ENCODE results near the gene SYNJ2. TPM values are rescaled to one million over a fixed set of nuclear protein-coding genes. Genes with fewer than 3 reads are reported as not detected.

The SYNJ2 gene
- total RNA-seq, 1 donor = 19.2 TPM

DNA sequence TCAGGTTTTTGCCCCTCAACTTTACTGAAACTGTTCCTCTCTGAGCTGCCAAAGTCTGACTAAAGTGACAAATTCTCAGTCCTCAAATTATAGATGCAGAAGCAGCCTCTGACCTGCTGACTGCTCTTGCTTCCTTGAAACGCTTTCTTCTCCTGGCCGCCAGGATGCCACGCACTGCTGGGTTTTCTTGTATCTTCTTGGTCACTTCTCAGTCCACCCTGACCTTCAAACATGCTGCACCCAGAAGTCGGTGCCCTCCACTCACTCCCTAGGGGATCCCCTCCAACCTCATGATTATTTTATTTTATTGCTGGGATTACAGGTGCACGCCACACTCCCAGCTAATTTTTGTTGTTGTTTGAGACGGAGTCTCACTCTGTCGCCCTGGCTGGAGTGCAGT, 24.7 kb downstream of the SYNJ2 start:
- H3K4me1 ChIP-seq (ENCODE audit: insufficient read depth, low read length) = peaks cover 44% of the 10 kb centered on the region

DNA sequence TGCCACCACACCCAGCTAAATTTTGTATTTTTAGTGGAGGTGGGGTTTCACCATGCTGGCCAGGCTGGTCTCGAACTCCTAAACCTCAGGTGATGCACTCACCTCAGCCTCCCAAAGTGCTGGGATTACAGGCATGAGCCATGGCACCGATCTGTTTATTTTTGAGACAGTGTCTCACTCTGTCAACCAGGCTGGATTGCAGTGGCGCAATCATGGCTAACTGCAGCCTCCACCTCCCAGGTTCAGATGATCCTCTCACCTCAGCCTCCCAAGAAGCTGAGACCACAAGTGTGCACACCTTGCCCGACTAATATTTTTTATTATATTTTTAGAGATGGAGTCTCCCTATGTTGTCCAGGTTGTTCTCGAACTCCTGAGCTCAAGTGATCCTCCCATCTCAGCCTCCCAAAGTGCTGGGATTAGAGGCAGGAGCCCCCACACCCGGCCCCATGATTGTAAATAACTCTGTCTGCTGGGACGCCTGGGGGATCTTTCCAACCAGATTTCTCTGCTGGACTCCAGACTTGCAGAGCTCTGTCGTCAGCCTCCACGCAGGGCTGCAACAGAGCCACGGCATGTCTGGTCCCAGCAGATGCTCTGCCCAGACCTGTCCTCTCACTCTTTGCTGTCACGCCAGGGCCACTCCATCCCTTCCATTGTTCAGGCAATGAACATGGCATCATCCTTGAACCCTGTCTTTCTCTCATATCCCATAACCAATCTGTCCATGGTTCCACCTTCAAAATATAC, 25.3 kb downstream of the SYNJ2 start:
- Histone ChIP-seq H3K9me3 (ENCODE audit: low read depth, low read length) (no peaks in the 10 kb centered on the region), H3K4me1 (ENCODE audit: insufficient read depth, low read length) (peaks cover 50% of the 10 kb centered on the region), H3K27me3 (ENCODE audit: insufficient read depth, low read length) (no peaks in the 10 kb centered on the region), H3K4me3 (ENCODE audit: low read length) (no peak overlapping the region)

More for the DNA sequence above, 24.7 kb downstream of the SYNJ2 start:
- Histone ChIP-seq H3K4me3 (ENCODE audit: low read length) (no peak overlapping the region), H3K27me3 (ENCODE audit: insufficient read depth, low read length) (no peaks in the 10 kb centered on the region), H3K9me3 (ENCODE audit: low read depth, low read length) (no peaks in the 10 kb centered on the region)

DNA sequence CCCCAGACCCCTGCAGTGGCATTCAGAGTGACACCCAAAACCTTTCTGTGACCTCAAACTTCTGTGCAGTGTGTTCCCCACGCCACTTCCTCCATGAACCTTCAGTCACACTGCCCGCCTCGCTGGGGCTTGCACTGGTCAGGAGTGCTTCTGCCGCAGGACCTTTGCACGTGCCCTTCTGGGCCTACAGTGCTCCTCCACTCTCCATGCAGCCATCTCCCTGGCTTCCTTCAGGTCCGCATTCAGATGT, 27.1 kb downstream of the SYNJ2 start:
- Histone ChIP-seq H3K27me3 (ENCODE audit: insufficient read depth, low read length) (no peaks in the 10 kb centered on the region), H3K9me3 (ENCODE audit: low read depth, low read length) (no peaks in the 10 kb centered on the region), H3K4me3 (ENCODE audit: low read length) (no peak overlapping the region), H3K4me1 (ENCODE audit: insufficient read depth, low read length) (peaks cover 47% of the 10 kb centered on the region)

DNA sequence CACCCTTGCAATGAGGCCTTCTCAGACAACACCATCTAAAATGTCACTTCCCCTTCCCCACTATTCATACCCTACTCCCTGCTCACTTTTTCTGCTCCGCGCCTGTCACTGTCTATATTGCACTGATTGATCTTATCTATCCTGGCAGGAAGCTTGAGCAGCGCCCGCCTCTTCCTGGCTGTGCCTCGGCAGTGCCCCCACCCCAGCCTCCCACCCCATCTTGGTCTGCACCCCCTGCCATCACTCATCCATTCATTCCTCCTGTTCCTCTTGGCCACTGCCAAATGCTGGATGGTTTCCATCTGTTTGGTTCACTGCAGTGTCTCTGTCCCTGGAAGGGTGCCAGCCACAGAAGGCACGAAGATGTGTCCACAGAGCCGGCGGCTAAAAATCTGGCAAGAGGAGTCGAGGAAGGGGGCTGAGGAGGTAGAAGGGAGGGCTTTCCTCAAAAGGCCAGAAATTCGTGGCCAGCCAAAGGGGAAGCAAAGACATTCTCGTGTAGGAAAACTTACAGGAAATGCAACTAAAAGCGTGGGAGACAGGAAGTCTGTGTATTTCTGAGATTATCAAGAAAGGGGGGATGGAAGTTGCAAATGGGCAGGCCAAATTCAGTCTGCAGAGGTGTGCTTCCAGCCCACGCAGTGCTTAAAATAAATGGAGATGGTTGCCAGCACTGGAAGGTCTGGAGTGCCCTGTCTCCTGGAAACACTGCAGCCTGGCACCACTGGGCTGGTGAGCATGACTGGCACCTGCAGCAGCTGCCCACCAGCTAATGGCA, 27.6 kb downstream of the SYNJ2 start:
- Histone ChIP-seq H3K27me3 (ENCODE audit: insufficient read depth, low read length) (no peaks in the 10 kb centered on the region), H3K4me1 (ENCODE audit: insufficient read depth, low read length) (peaks cover 45% of the 10 kb centered on the region), H3K4me3 (ENCODE audit: low read length) (no peak overlapping the region), H3K9me3 (ENCODE audit: low read depth, low read length) (no peaks in the 10 kb centered on the region)

DNA sequence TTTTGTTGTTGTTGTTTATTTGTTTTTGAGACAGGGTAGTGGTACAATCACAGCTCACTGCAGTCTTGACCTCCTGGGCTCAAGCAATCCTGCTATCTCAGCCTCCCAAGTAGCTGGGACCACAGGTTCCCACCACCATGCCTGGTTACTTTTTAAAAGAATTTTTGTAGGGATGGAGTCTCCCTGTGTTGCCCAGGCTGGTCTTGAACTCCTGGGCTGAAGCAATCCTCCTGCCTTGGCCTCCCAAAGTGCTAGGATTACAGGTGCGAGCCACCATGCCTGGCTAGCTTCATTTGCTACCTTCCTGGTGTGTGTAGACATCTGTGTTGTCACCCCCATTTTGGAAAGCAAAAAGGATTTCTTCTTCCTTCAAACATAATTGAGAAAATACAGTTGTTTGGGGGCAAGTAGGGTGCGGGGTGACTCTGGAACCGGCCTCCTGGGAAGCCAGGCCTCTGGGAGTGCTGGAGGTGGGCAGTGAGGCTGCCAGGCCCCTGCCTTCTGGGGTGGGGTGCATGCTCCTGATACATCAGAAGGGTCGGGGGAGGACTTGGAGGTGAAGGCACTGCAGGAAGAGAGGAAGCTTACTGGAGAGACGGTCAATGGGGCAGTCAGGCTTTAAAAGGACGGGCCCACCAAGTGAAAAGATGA, 28.4 kb downstream of the SYNJ2 start:
- Histone ChIP-seq H3K4me3 (ENCODE audit: low read length) (no peak overlapping the region), H3K9me3 (ENCODE audit: low read depth, low read length) (no peaks in the 10 kb centered on the region), H3K27me3 (ENCODE audit: insufficient read depth, low read length) (no peaks in the 10 kb centered on the region), H3K4me1 (ENCODE audit: insufficient read depth, low read length) (peaks cover 44% of the 10 kb centered on the region)

DNA sequence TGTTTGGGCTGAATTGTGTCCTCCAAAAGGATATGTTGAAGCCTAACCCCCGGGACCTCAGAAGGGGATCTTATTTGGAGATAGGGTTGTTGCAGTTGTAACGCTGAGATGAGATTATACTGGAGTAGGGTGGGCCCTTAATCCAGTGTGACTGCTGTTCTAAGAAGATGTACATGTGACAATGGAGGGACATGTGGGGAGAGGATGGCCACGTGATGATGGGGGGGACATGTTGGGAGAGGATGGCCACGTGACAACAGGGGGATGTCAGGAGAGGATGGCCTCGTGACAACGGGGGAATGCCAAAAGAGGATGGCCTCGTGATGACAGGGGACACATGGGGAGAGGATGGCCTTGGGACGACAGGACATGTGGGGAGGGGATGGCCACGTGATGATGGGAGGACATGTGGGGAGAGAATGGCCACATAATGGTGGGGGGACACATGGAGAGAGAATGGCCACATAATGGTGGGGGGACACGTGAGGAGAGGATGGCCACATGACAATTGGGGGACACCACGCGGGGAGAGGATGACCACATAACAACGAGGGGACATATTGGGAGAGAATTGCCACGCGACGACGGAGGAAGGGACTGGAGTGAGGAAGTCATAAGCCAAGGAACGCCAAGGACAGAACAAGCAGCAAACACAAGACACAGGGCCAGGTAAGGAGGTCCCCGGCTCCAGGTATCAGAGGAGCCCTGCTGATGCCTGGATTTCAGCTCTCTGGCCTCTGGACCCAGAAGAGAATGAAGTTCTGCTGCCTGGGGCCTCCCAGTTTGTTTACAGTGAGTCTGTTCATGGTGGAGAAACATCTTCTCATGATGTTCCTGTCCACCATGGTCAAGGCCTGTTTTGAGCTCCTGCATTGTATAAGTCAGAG, 29.2 kb downstream of the SYNJ2 start:
- H3K4me3 ChIP-seq (ENCODE audit: low read length) = no peak overlapping the region
- H3K27me3 ChIP-seq (ENCODE audit: insufficient read depth, low read length) = no peaks in the 10 kb centered on the region
- no peaks in the 10 kb centered on the region for H3K9me3 ChIP-seq (ENCODE audit: low read depth, low read length)
- H3K4me1 ChIP-seq (ENCODE audit: insufficient read depth, low read length) = peaks cover 44% of the 10 kb centered on the region

DNA sequence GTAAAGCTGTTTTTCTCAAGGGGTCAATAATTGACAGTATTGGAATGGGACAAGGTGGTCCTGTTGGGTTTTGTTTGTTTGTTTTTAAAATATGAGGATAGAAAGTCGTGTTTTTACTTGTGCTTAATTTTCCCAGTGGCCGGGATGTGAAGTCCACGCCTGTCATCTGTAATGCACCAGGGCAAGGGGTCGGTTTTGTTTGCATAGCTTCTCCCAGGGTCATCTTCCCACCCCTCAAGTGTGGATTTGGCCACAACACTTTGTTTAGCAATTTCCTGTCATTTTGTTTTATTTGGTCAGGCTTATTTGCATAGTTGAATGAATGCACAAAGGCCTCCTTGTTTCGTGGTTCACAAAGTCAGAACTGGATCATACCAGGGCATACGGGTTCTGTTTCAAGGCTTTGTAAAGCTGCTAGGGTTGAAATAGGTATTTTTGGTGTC, 29.8 kb downstream of the SYNJ2 start:
- Histone ChIP-seq H3K27me3 (ENCODE audit: insufficient read depth, low read length) (no peaks in the 10 kb centered on the region), H3K4me3 (ENCODE audit: low read length) (no peak overlapping the region), H3K4me1 (ENCODE audit: insufficient read depth, low read length) (peaks cover 44% of the 10 kb centered on the region)

DNA sequence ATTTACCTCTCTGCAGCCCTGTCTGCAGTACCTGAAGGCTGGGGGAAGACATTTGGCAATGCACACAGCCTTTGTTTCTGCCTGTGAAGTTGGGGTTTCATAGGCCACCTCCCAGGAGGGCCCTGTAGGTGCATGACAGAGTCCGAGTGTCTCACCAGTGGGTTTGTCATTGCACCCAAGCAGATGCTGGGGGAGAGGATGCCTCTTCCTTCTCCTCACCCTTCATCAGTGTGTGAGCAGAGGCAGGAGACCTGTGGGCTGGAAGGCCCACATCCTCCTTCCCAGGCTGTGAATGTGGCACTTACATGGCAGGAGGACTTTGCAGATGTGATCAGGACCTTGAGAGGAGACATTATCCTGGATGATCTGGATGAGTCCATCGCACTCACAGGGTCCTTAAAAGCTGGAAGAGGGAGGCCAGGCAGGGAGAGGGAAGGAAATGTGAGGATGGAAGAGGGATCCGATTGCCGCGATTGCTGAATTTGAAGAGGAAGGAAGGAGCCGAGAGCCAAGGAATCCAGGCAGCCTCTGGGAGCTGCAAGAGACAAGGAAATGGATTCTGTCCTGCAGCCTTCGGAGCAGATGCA, 30.4 kb downstream of the SYNJ2 start:
- Histone ChIP-seq H3K27me3 (ENCODE audit: insufficient read depth, low read length) (no peaks in the 10 kb centered on the region), H3K4me3 (ENCODE audit: low read length) (no peak overlapping the region), H3K9me3 (ENCODE audit: low read depth, low read length) (no peaks in the 10 kb centered on the region), H3K4me1 (ENCODE audit: insufficient read depth, low read length) (peaks cover 44% of the 10 kb centered on the region)

More for the DNA sequence above, 29.8 kb downstream of the SYNJ2 start:
- H3K9me3 ChIP-seq (ENCODE audit: low read depth, low read length) = no peaks in the 10 kb centered on the region

DNA sequence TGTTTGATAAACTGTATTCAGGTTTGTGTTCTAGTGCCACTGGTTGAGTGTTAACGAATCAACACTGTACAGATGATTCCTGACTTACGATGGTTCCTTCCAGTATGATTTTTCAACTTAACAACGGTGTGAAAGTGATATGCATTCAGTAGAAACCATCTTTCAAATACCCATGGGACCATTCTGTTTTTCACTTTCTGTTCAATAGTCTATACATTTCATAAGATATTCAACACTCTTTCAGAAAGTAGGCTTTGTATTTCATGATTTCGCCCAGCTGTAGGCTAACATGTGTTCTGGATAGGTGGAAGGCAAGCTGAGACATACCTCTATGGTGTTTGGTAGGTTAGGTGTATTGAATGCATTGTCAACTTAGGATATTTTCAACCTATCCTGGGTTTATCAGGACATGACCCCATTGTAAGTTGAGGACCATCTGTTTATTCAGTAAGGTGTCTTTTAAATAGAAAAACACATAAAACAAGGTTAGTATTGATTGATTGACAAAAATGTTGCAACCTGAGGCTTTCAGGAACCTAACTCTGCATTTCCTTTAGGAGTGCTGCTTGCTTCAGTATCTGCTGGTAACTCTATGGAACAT, 32.3 kb downstream of the SYNJ2 start:
- Histone ChIP-seq H3K9me3 (ENCODE audit: low read depth, low read length) (no peaks in the 10 kb centered on the region), H3K27me3 (ENCODE audit: insufficient read depth, low read length) (no peaks in the 10 kb centered on the region), H3K4me1 (ENCODE audit: insufficient read depth, low read length) (peaks cover 32% of the 10 kb centered on the region), H3K4me3 (ENCODE audit: low read length) (no peak overlapping the region)

DNA sequence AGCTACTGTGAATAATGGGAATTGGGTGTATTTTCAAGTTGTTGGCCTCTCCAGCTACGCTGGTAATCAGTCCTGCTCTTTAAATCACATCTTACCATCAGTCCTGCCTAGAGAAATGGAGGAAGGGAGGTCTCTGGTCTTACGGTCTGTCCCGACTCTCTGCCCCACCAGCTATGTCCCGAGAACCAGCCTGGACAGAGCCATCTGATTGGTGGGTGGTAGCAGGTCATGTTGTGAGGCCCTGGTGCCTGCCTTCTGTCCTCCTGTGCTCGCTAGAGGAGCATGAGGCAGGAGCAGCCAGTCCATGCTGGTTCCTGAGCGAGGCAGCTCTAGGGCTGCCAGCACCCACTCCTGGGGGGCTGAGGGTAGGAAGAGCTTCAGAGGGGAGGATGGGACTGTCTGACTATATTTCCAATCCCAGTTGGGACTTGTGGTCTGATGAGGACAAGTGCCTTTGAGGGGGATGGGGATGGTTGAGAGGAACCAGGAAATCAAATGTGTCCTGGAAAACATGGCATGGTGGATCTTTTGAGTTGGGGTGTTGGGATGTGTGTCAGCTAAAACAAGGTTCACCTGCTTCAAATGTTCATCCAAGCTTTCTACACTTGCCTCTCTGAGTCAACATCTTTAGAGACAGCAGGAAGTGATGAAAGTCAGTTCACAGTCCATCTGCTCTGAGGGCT, 33.0 kb downstream of the SYNJ2 start:
- Histone ChIP-seq H3K27me3 (ENCODE audit: insufficient read depth, low read length) (no peaks in the 10 kb centered on the region), H3K4me3 (ENCODE audit: low read length) (no peak overlapping the region), H3K4me1 (ENCODE audit: insufficient read depth, low read length) (peaks cover 26% of the 10 kb centered on the region), H3K9me3 (ENCODE audit: low read depth, low read length) (no peaks in the 10 kb centered on the region)

DNA sequence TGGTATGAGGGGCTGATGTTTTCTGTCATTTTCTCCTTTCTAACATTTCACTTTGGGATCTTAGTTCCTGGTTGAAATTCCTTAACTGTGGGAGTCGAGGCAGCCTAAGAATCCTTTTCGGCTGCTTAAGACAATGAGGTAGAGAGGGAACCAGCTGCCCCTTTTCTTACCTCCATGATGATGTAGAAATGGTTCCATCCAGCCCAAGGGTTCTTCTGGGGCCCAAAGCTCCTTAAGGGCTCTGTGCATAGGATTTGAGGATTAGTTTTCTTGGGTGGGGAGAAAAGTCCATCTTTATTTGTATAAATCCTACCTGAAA, 33.5 kb downstream of the SYNJ2 start:
- Histone ChIP-seq H3K4me3 (ENCODE audit: low read length) (no peak overlapping the region), H3K27me3 (ENCODE audit: insufficient read depth, low read length) (no peaks in the 10 kb centered on the region), H3K9me3 (ENCODE audit: low read depth, low read length) (no peaks in the 10 kb centered on the region), H3K4me1 (ENCODE audit: insufficient read depth, low read length) (peaks cover 21% of the 10 kb centered on the region)

DNA sequence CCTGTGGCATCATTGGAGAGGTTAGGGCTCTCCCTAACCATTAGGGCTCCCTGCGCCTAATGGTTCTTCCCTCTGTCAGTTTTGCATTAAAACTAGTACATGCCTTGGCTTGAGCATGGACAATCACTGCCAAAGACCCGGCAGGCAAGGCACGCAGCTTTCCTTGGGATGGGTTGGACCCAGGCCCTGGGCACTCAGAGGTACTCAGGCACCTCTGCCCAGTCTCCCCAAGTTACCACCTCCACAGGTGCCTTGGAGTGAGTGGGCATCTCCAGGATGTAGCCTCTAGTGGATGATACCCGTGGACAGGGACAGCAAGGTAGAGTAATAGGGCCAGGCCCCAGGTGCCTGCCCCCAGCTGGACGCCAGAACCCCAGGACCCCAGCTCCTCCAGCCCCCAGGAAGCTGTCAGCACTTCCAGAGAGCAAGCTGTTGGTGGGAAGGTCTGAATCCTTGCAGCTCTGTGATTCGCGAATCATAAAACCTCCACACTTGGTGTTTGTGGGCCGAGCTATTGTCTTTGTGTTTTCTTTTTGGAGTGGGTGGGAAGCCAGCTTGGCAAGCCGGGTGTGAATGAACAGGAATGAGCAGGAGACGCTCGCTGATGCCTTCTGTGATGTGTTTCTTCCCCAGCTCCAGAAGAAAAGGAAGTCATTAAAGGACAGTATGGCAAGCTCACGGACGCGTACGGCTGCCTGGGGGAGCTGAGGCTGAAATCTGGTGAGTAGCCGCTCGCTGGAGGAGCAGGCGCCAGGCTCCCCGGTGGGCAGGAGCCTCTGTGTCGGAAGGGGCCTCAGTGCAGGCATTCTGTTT, 35.1 kb downstream of the SYNJ2 start:
- Histone ChIP-seq H3K4me3 (ENCODE audit: low read length) (no peak overlapping the region), H3K9me3 (ENCODE audit: low read depth, low read length) (no peaks in the 10 kb centered on the region), H3K27me3 (ENCODE audit: insufficient read depth, low read length) (no peaks in the 10 kb centered on the region), H3K4me1 (ENCODE audit: insufficient read depth, low read length) (peaks cover 11% of the 10 kb centered on the region)

DNA sequence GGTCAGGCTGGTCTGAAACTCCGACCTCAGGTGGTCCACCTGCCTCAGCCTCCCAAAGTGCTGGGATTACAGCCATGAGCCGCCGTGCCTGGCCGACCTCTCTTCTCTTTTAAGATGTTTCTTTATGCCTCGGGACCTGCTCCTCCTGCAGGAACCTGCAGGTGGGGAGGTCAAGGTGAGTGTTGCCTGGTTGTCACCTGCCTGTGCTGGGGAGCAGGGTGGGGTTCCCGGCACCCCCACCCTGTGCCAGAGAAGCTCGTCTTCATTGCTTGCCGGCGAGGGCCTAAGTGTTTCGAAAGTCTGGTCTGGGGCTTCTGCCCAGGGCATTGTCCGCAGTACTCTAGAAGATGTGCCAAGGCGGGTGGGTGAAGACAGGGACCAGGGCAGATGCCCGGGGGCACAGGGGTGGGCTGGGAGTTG, 36.0 kb downstream of the SYNJ2 start:
- H3K9me3 ChIP-seq (ENCODE audit: low read depth, low read length) = no peaks in the 10 kb centered on the region
- no peak overlapping the region for H3K4me3 ChIP-seq (ENCODE audit: low read length)
- peaks cover 5% of the 10 kb centered on the region for H3K4me1 ChIP-seq (ENCODE audit: insufficient read depth, low read length)
- no peaks in the 10 kb centered on the region for H3K27me3 ChIP-seq (ENCODE audit: insufficient read depth, low read length)

Data from mononuclear cell (primary cell).